GM10847 (cell line): ENCODE results near the gene GNAS-AS1.

Experiments
- POLR2A ChIP-seq: IDR thresholded peaks from 2 replicates; pipeline ENCODE4 v1.6.1; 2011; ENCODE audit not compliant: insufficient read length; ENCODE audit errors: extremely low read depth

Gene GNAS-AS1

GRCh38 chr20:58850693-58851174 lies at the start of gene GNAS-AS1:
GNAS-AS1 (minus strand) TSS chr20:58850902.
- peak; percentile 39 for TF ChIP-seq POLR2A

GRCh38 chr20:58900397-58900796 lies 49.7 kb upstream of the GNAS-AS1 start:
- no peak for TF ChIP-seq POLR2A

- no peak for TF ChIP-seq POLR2A
Observed at GRCh38 chr20:58899512-58899911, 48.8 kb upstream of the GNAS-AS1 start.

- TF ChIP-seq POLR2A: no peak
Observed at GRCh38 chr20:58898629-58899408, 48.1 kb upstream of the GNAS-AS1 start.

GRCh38 chr20:58897488-58897887 lies 46.8 kb upstream of the GNAS-AS1 start:
- TF ChIP-seq POLR2A: no peak

GRCh38 chr20:58896820-58897219 lies 46.1 kb upstream of the GNAS-AS1 start:
- TF ChIP-seq POLR2A: no peak

GRCh38 chr20:58895448-58896180 lies 44.9 kb upstream of the GNAS-AS1 start:
- no peak for TF ChIP-seq POLR2A

- TF ChIP-seq POLR2A: no peak
Observed at GRCh38 chr20:58894652-58895447, 44.1 kb upstream of the GNAS-AS1 start.

- no peak for TF ChIP-seq POLR2A
Observed at GRCh38 chr20:58893355-58894120, 42.8 kb upstream of the GNAS-AS1 start.

- no peak for TF ChIP-seq POLR2A
Observed at GRCh38 chr20:58892932-58893224, 42.2 kb upstream of the GNAS-AS1 start.

GRCh38 chr20:58892141-58892931 lies 41.6 kb upstream of the GNAS-AS1 start:
- peak; percentile 18 for TF ChIP-seq POLR2A

GRCh38 chr20:58891718-58892140 lies 41.0 kb upstream of the GNAS-AS1 start:
- no peak for TF ChIP-seq POLR2A

- peak; percentile 86 for TF ChIP-seq POLR2A
Observed at GRCh38 chr20:58891086-58891717, 40.5 kb upstream of the GNAS-AS1 start.
